NT2/D1 (cell line): ENCODE data around the gene BMPER.

Experiments used
- SUZ12 ChIP-seq: IDR thresholded peaks from 2 replicates; pipeline ENCODE4 v1.6.1; 2011; ENCODE audit not compliant: insufficient read length, insufficient read depth; ENCODE audit errors: extremely low read depth
- YY1 ChIP-seq: IDR thresholded peaks from 2 replicates; pipeline ENCODE4 v1.6.1; 2011; ENCODE audit not compliant: insufficient read length, insufficient read depth
- ZNF274 ChIP-seq: IDR thresholded peaks from 2 replicates; pipeline ENCODE4 v1.6.1; 2011; ENCODE audit warnings: mild to moderate bottlenecking, low read depth, low read length

DNA sequence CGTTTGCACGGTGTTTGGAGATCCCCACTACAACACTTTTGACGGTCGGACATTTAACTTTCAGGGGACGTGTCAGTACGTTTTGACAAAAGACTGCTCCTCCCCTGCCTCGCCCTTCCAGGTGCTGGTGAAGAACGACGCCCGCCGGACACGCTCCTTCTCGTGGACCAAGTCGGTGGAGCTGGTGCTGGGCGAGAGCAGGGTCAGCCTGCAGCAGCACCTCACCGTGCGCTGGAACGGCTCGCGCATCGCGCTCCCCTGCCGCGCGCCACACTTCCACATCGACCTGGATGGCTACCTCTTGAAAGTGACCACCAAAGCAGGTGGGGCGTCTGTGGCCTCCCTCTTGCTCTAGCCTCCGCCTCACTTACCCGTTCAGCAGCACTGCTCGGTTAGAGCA is 173.5 kb downstream of the BMPER start:
- TF ChIP-seq YY1, result no peak
- TF ChIP-seq ZNF274, result no peak
- no peak for TF ChIP-seq SUZ12
